HG03442 (cell line): ENCODE measurements around the gene TRAPPC10.
"Not testable (repeated sequence)": the region's sequence is repeated elsewhere in the genome, so short reads cannot be mapped to it uniquely, and the experiment has no call there.

Experiments used
- ATAC-seq: cut with Tn5 transposase; IDR thresholded peaks from one replicate; pipeline ENCODE4 v1.9.1; 2021; ENCODE audit warnings: mild to moderate bottlenecking, moderate library complexity; ENCODE audit not compliant: unreplicated experiment

The TRAPPC10 gene

DNA sequence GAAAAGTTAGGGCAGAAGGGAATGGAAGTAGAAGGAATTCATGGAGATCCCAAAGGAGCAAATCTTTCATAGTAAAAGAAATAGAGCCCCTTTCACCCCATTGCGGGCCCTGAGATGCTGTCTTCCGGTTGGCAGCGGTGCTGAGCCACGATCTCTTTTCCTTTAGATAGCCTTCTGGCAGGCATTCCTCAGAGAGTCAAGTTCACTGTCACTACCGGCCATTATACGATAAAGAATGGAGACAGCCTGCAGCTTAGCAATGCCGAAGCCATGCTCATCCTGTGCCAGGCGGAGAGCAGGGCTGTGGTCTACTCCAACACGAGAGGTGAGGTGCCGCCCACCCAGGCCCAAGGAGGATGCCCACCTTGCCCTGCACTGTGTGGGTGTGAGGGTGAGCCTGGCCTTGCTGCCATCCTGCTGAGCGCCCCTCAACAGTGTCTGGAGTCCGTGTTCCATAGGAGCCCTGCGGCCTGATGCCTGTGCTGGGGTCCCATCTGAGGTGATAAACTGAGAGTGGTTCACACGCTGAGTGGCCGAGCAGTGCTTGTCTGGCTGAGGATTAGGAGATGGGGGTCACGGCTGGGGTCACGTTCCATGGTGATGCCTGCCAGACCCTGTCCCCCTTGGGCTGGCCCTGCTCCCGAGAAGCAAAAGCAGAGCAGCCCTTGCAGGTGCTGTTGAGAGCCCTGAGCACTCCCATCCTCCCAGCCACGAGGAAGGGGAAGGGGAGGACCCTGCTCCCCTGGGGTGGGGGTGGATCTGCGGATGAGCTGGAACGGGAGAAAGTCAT lies 74.7 kb downstream of the TRAPPC10 start:
- no peak for ATAC-seq

DNA sequence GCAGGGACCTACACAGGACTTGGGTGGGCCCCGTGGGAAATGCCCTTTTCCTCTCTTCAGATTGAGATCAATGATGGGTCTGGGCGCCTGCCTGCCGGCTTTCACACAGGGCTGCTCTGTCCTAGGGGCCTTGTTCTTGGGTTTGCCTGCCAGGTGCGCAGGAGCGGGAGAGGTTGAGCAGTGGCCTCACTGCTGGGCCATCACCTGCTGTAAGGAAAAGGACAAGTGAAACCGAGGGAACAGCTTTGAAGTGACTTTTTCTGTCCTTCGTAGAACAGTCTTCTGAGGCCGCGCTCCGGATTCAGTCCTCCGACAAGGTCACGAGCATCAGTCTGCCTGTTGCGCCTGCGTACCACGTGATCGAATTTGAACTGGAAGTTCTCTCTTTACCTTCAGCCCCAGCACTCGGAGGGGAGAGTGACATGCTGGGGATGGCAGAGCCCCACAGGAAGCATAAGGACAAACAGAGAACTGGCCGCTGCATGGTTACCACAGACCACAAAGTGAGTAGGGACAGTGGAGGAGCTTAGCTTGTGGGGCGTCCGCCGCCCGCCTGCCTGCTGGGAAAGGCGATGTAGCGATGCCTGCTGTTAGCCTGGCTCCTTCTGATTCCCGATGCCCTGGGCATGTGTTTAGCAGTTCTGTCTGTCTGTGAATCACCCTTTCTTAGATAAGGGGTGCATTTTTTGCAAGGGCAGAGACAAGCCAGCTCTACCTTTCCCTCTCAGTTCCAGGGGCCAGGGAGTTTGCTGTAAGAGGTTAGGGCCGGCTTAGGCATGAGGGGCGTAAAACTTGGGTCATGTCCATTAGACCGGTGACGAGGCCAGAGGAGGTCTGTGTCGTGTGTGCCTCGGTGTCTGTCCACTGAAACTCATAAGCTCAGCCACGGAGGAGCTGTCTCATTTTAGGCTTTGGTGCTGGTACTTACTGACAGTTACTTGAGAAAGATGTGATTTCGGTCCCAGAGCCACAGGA lies 75.6 kb downstream of the TRAPPC10 start:
- ATAC-seq, result no peak

GRCh38 chr21:44088401-44088780 lies 76.3 kb downstream of the TRAPPC10 start:
- no peak for ATAC-seq

- ATAC-seq, result no peak
These were observed 77.1 kb downstream of the TRAPPC10 start for GRCh38 chr21:44089001-44089911.

DNA sequence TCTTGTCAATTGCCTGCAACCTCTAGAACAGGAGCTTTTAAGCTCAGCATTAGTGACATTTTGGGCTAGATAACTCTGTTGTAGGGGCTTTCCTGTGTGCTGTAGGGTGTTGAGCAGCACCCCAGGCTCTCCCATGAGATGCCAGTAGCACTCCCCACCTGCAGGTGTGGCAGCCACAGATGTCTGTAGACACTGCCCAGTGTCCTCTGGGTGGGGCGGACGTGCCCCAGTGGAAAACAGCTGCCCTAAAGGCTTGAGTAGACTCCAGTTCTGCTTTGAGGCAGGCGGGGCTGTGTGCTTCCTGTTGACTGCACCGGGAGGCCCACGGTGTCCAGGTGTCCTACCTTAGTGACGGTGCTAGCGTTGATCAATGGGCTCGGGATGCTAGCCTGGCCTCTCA lies 78.2 kb downstream of the TRAPPC10 start:
- ATAC-seq, result no peak

- ATAC-seq, result no peak
These were observed 80.1 kb downstream of the TRAPPC10 start for GRCh38 chr21:44092211-44092610.

DNA sequence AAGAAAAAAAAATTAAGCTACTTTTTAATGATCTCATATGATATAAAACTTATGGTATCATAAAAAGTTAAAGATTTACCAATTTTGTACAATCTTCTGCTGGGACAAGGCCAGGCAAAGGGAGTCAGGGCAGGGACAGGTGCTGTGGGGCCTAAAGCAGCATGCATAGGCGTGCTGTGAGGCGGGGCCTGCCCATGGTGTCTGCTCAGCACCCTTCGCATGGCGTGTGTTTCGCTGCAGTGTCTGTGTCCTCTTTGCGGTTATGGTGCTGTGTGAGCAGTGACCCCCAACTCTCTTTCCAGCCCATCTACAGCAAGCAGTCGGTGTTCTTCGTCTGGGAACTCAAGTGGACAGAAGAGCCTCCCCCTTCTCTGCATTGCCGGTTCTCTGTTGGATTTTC lies 81.7 kb downstream of the TRAPPC10 start:
- ATAC-seq, result no peak

DNA sequence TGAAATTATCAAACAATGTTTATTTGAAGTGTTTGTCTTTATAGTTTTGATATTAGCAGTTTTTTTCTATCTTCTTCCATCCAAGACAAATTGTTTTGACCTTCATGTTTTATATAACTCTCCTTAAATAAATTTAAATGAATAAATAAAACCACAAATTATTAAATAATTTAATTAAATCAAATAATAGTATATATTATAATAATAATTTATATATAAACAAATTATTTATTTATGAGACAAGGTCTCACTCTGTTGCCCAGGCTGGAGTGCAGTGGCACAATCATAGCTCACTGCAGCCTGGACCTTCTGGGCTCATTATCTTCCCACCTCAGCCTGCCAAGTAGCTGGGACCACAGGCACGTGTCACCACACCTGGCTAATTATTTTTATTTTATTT lies 82.7 kb downstream of the TRAPPC10 start:
- ATAC-seq, result no peak

GRCh38 chr21:44098507-44098906 lies 86.4 kb downstream of the TRAPPC10 start:
- not testable (repeated sequence) for ATAC-seq

DNA sequence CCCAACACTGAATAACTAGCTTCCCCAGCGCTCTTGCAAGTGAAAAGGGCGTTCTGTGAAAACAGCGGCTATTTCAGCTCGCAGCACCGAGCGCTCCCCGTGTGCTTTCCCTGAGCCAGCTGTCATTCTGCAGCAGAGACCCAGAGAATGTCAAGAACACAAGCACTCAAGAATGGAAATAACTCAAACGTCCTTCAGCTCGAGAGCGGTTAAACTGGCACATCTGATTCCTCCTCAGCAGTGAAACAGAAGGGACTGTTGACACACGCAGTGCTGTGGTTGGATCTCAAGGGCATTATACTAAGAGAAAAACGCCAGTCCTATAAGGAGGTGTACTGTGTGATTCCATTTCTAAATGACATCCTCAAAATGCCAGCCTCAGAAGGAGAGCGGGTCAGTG lies 86.9 kb downstream of the TRAPPC10 start:
- not testable (repeated sequence) for ATAC-seq

GRCh38 chr21:44107026-44107501 lies 95.0 kb downstream of the TRAPPC10 start, which contains the start of gene PWP2:
Gene PWP2, plus strand, starts transcription at chr21:44107399. Its CDS starts 18 bp downstream, at chr21:44107417.
- peak; percentile 79 for ATAC-seq

- peak; percentile 30 for ATAC-seq
These were observed 95.5 kb downstream of the TRAPPC10 start for GRCh38 chr21:44107589-44107988.

DNA sequence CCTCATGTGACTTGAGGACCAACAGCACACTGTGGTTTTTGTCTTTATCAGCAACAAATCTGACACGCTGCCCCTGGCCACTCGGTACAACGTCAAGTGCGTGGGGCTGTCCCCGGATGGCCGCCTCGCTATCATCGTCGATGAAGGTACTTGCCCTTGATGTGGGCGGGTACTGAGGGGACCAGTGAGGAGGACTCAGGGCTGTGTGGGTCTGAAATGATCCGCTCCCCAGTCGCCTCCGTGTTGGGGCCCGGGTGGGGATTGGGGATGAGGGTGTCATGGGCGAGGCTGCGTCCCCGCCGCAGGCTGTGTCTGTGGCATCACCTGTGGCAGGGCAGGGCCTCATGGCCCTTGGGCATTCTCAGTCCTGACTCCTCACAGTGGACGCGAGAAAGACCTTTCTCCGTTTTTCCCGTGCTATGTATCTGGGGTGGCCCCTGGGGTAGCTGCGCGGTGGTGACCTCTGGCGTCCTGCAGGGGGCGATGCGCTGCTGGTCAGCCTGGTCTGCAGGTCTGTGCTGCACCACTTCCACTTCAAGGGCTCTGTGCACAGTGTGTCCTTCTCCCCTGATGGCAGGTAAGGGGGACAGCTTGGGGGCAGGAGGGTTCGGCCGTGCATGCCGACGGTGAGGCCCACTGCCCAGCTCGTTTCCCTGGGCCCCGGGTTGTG lies 101.7 kb downstream of the TRAPPC10 start:
- not testable (repeated sequence) for ATAC-seq

DNA sequence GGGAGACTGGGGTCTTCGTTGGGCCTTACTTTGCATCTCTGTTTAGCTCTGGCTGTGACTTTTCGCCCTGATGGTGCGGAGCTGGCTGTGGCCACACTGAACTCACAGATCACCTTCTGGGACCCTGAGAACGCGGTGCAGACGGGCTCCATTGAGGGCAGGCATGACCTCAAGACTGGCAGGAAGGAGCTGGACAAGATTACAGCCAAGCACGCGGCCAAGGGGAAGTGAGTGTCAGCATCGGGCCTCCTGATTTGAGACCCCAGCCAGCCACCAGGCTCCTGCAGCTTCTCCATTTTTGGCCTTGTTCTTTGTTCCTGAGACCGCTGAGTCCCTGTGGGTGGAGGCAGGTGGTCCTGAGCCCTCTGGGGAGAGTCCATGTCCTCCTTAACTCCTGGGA lies 110.0 kb downstream of the TRAPPC10 start:
- not testable (repeated sequence) for ATAC-seq

GRCh38 chr21:44127827-44128226 lies 115.7 kb downstream of the TRAPPC10 start:
- ATAC-seq, result not testable (repeated sequence)

DNA sequence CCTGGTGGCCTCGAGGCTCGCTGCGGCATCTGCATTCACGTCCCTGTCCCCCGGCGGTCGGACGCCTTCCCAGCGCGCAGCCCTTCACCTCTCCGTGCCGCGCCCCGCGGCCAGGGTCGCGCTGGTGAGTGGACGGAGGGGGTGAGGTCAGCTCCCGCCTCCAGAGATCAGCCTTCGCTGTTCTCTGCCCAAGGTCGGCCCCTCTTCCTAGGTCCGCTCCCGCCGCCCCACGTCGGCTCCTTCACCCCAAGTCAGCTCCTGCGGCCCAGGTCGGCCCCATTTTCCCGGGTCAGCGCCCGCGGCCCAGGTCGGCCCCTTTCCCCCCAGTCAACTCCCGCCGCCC lies 121.6 kb downstream of the TRAPPC10 start:
- ATAC-seq, result not testable (repeated sequence)

DNA sequence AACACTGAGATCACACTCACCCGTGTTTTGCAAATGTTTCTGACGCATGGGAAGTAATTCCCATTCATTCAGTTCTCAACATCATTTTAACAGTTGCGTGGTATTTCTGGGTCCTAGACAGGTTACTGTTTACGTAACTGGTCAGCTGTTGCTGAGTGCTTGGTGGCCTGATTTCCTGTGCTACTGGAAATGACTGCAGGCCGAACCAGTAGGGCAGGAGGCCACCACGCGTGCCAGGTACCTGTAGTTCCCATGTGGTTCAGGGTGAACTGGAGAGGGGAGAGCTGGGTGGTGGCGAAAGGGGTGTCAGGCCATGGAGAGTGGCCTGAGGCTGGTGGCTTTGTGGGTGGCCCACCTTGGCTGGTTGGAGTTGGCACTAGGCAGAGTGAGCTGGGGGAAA lies 122.6 kb downstream of the TRAPPC10 start:
- ATAC-seq, result not testable (repeated sequence)

DNA sequence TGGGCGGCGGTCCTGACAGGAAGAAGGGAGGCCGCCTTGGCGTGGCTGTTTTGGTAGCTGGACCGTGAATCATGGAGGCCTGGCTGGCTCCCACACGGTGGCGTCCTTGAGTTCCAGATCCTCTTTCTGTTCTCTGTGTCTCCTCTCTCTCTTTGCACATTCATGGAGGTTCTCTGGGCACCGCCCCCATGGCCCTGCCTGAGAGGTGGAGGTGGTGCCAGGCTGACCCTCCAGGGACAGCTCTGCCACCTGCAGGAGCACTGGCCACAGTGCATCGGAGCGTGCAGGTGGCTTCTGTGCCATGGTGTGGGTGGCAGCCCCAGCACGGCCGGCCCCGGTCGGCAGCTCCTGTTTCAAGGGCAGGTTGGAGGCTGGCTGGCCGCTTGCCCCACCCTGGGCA lies 125.9 kb downstream of the TRAPPC10 start:
- not testable (repeated sequence) for ATAC-seq

- ATAC-seq, result not testable (repeated sequence)
These were observed 127.9 kb downstream of the TRAPPC10 start for GRCh38 chr21:44139787-44140551.
